Natural killer cell (primary cell): ENCODE results near the gene SEC31A. TPM values are rescaled to one million over a fixed set of nuclear protein-coding genes. Genes with fewer than 3 reads are reported as not detected.
A peak's percentile ranks its signal among the peaks of the same experiment; 100 is the strongest.

Source experiments
- ATAC-seq, 3 donors: fragments of 150-1000 bp in 2 of 3; fragments of 200-7000 bp in 1 of 3; cut with Tn5 transposase; 1 replicate in 1 of 3; 2 replicates in 2 of 3; pipeline ENCODE4 v1.10.0; 2021; ENCODE audit warnings: mild to moderate bottlenecking in 2 of 3, moderate library complexity in 2 of 3
- DNase-seq, 2 donors: peaks; one replicate each; pipeline versions ENCODE4 v3.0.0 to v3.0.0-alpha.2; 2013 to 2021; ENCODE audit warnings: mixed read lengths in 1 of 2
- H3K27ac ChIP-seq: one replicate; pipeline ENCODE4 v1.5.1; 2013; ENCODE audit warnings: mild to moderate bottlenecking, low read length
- H3K27me3 ChIP-seq: one replicate; pipeline ENCODE4 v1.6.1; 2013; ENCODE audit warnings: low read length; ENCODE audit not compliant: control insufficient read depth, insufficient read depth
- H3K36me3 ChIP-seq: one replicate; pipeline ENCODE4 v1.6.1; 2013; ENCODE audit warnings: low read length; ENCODE audit not compliant: control insufficient read depth, insufficient read depth
- H3K4me1 ChIP-seq: one replicate; pipeline ENCODE4 v1.6.1; 2013; ENCODE audit warnings: low read length; ENCODE audit not compliant: control insufficient read depth, insufficient read depth
- H3K4me3 ChIP-seq: one replicate; pipeline ENCODE4 v1.5.1; 2013; ENCODE audit warnings: low read length
- H3K9me3 ChIP-seq: one replicate; pipeline ENCODE4 v1.6.1; 2013; ENCODE audit warnings: low read length; ENCODE audit not compliant: control insufficient read depth, insufficient read depth
- H3K27ac Mint-ChIP-seq, 2 donors: one replicate each; pipeline ENCODE4 v1.8.0; 2022; ENCODE audit warnings: mild to moderate bottlenecking in 2 of 2, mixed read lengths in 2 of 2, moderate library complexity in 1 of 2
- H3K27me3 Mint-ChIP-seq, 2 donors: one replicate each; pipeline ENCODE4 v1.8.0; 2022; ENCODE audit warnings: low read depth in 2 of 2, mixed read lengths in 2 of 2
- H3K36me3 Mint-ChIP-seq: one replicate; pipeline ENCODE4 v1.8.0; 2022; ENCODE audit warnings: mixed read lengths
- H3K4me1 Mint-ChIP-seq, 2 donors: one replicate each; pipeline ENCODE4 v1.8.0; 2022; ENCODE audit warnings: mixed read lengths in 2 of 2
- H3K4me3 Mint-ChIP-seq: one replicate; pipeline ENCODE4 v1.8.0; 2022; ENCODE audit warnings: mild to moderate bottlenecking, moderate library complexity, mixed read lengths
- H3K9me3 Mint-ChIP-seq, 2 donors: one replicate each; pipeline ENCODE4 v1.8.0; 2022; ENCODE audit warnings: mixed read lengths in 2 of 2
- CTCF ChIP-seq: fragments of 200-600 bp; IDR thresholded peaks from one replicate; pipeline ENCODE4 v1.8.0; 2022; ENCODE audit warnings: antibody characterized with exemption
- WGBS: methylation state at CpG from one replicate; pipeline ENCODE4 v1.1.7; 2013; ENCODE audit warnings: missing lambda C conversion rate; ENCODE audit not compliant: insufficient coverage; 5-methylcytosine and 5-hydroxymethylcytosine counted together
- intact Hi-C: fragments of 100-400 bp; cut with micrococcal nuclease; formaldehyde crosslinking; loops from one replicate; pipeline ENCODE4 v1.14.2; 2022
- total RNA-seq, 4 donors: library from RNA; stranded (reverse); fragments of 120-200 nt in 1 of 4; gene quantifications; one replicate each; pipeline versions ENCODE4 v1.2.3 to v1.2.4, GENCODE V29; 2013 to 2022

SEC31A gene
- total RNA-seq, 3 donors from 2014 or later (not counting 1 experiment from before 2014, with no cell fraction given): 176 to 183 (median 177) TPM

- Mint-ChIP-seq H3K27ac (peak overlapping the region; percentile 24 to 47), H3K9me3 (no peaks in the 10 kb centered on the region), H3K4me3 (no peak overlapping the region), H3K27me3 (no peaks in the 10 kb centered on the region), H3K36me3 (peaks cover 10% of the 10 kb centered on the region), H3K4me1 (peaks cover 24 to 32% of the 10 kb centered on the region in 2 donors)
- Histone ChIP-seq H3K36me3 (peaks cover 33% of the 10 kb centered on the region), H3K9me3 (no peaks in the 10 kb centered on the region), H3K27ac (no peak overlapping the region), H3K4me3 (no peak overlapping the region), H3K27me3 (no peaks in the 10 kb centered on the region), H3K4me1 (peaks cover 12% of the 10 kb centered on the region)
- intact Hi-C loops: loop anchor here (5.0 kb wide), 2 partner anchors 218 to 388 kb away; partner anchors contain the start of genes COQ2 and PLAC8
- DNase-seq (no peak), ATAC-seq (no peak)
- no peak for TF ChIP-seq CTCF
- 100% methylated on average over 3 of the region's 3 CpGs for WGBS
These were observed 3.0 kb upstream of the SEC31A start for GRCh38 chr4:82893942-82894341.

GRCh38 chr4:82892467-82892802 is 1.5 kb upstream of the SEC31A start:
- Histone ChIP-seq H3K9me3 (no peaks in the 10 kb centered on the region), H3K27me3 (no peaks in the 10 kb centered on the region), H3K4me1 (peaks cover 8% of the 10 kb centered on the region), H3K4me3 (no peak overlapping the region), H3K36me3 (peaks cover 30% of the 10 kb centered on the region), H3K27ac (no peak overlapping the region)
- Mint-ChIP-seq H3K9me3 (no peaks in the 10 kb centered on the region), H3K27ac (peak overlapping the region; percentile 97 to 99), H3K4me3 (peak overlapping the region; percentile 96), H3K27me3 (no peaks in the 10 kb centered on the region), H3K4me1 (peaks cover 24 to 32% of the 10 kb centered on the region in 2 donors), H3K36me3 (peaks cover 10% of the 10 kb centered on the region)
- intact Hi-C loops: loop anchor here (5.0 kb wide), 2 partner anchors 220 to 390 kb away; partner anchors contain the start of genes COQ2 and PLAC8
- ATAC-seq: no peak
- no peak for DNase-seq
- no peak for TF ChIP-seq CTCF
- 100% methylated on average over 1 of the region's 1 CpG for WGBS

GRCh38 chr4:82891707-82892466 is 934 bp upstream of the SEC31A start:
- H3K36me3 Mint-ChIP-seq: peaks cover 10% of the 10 kb centered on the region
- peak in 1 of 3 donors; percentile 0 for ATAC-seq

More at GRCh38 chr4:82891707-82892466, 934 bp upstream of the SEC31A start:
- DNase-seq: no peak
- Histone ChIP-seq H3K4me1 (peaks cover 7% of the 10 kb centered on the region), H3K9me3 (no peaks in the 10 kb centered on the region), H3K36me3 (peaks cover 25% of the 10 kb centered on the region), H3K4me3 (peak overlapping the region; percentile 96), H3K27me3 (no peaks in the 10 kb centered on the region), H3K27ac (peak overlapping the region; percentile 89)
- intact Hi-C loops: loop anchor here (1.0 to 5.0 kb wide), 6 partner anchors 8 to 563 kb away; partner anchors contain the start of genes COQ2, HELQ, PLAC8 and THAP9
- 87% methylated on average over 2 of the region's 7 CpGs for WGBS
- Mint-ChIP-seq H3K27ac (peak overlapping the region; percentile 97 to 99), H3K27me3 (no peaks in the 10 kb centered on the region), H3K9me3 (no peaks in the 10 kb centered on the region), H3K4me1 (peaks cover 22 to 29% of the 10 kb centered on the region in 2 donors), H3K4me3 (peak overlapping the region; percentile 96)
- TF ChIP-seq CTCF: no peak
